Keratinocyte (primary cell): ENCODE measurements around the gene FNDC3A. TPM values are rescaled to one million over a fixed set of nuclear protein-coding genes. Genes with fewer than 3 reads are reported as not detected.

Experiments
- DNase-seq: peaks from one replicate; pipeline ENCODE4 v3.0.0-alpha.2; 2011; ENCODE audit warnings: low read depth, missing footprints, low spot score
- FAIRE-seq: peaks from 2 replicates; lab custom pipeline; 2011; peaks lifted over from hg19 to GRCh38; lab: Jason Lieb, UNC
- H2AFZ ChIP-seq: 2 replicates; pipeline ENCODE4 v1.6.0; 2012; ENCODE audit warnings: low read length, control low read depth, inconsistent platforms; ENCODE audit not compliant: control insufficient read depth
- H3K27ac ChIP-seq: 2 replicates; pipeline ENCODE4 v1.5.1; 2011; ENCODE audit warnings: low read length; ENCODE audit not compliant: control insufficient read depth, insufficient read depth
- H3K27me3 ChIP-seq: 3 replicates; pipeline ENCODE4 v1.6.0; 2011; ENCODE audit warnings: low read length; ENCODE audit not compliant: control insufficient read depth, insufficient read depth; ENCODE audit errors: extremely low read depth
- H3K36me3 ChIP-seq, 2 experiments: 2 replicates in 1 of 2; 3 replicates in 1 of 2; pipeline ENCODE4 v1.5.1; 2011; ENCODE audit warnings: low read length in 2 of 2, mild to moderate bottlenecking in 1 of 2; ENCODE audit not compliant: control insufficient read depth in 2 of 2, insufficient read depth in 2 of 2; ENCODE audit errors: extremely low read depth in 1 of 2
- H3K4me1 ChIP-seq: 3 replicates; pipeline ENCODE4 v1.5.1; 2011; ENCODE audit warnings: low read length; ENCODE audit not compliant: control insufficient read depth, insufficient read depth; ENCODE audit errors: extremely low read depth
- H3K4me2 ChIP-seq: 3 replicates; pipeline ENCODE4 v1.6.0; 2011; ENCODE audit warnings: low read depth, low read length; ENCODE audit not compliant: control insufficient read depth, insufficient read depth; ENCODE audit errors: extremely low read depth
- H3K4me3 ChIP-seq, 3 experiments: fragments of 200-600 bp in 1 of 3; sonication (generic) in 1 of 3; 2 replicates in 2 of 3; 3 replicates in 1 of 3; pipeline ENCODE4 v1.5.1; 2011 to 2016; ENCODE audit warnings: low read length in 3 of 3, mild to moderate bottlenecking in 3 of 3, control low read depth in 2 of 3, inconsistent platforms in 1 of 3, low read depth in 1 of 3, mixed read lengths in 1 of 3, mixed run types in 1 of 3, moderate library complexity in 1 of 3; ENCODE audit not compliant: control insufficient read depth in 2 of 3, insufficient read depth in 2 of 3; ENCODE audit errors: extremely low read depth in 1 of 3
- H3K79me2 ChIP-seq: 2 replicates; pipeline ENCODE4 v1.6.0; 2012; ENCODE audit warnings: low read length; ENCODE audit not compliant: control insufficient read depth, insufficient read depth
- H3K9ac ChIP-seq: 3 replicates; pipeline ENCODE4 v1.6.0; 2011; ENCODE audit warnings: low read length; ENCODE audit not compliant: control insufficient read depth, insufficient read depth; ENCODE audit errors: extremely low read depth
- H3K9me1 ChIP-seq: 3 replicates; pipeline ENCODE4 v1.6.0; 2011; ENCODE audit warnings: low read length; ENCODE audit not compliant: control insufficient read depth, insufficient read depth; ENCODE audit errors: extremely low read depth
- H3K9me3 ChIP-seq: 2 replicates; pipeline ENCODE4 v1.5.1; 2012; ENCODE audit warnings: low read depth, low read length; ENCODE audit not compliant: control insufficient read depth
- H4K20me1 ChIP-seq: 3 replicates; pipeline ENCODE4 v1.6.0; 2011; ENCODE audit warnings: low read length; ENCODE audit not compliant: control insufficient read depth, insufficient read depth; ENCODE audit errors: extremely low read depth
- EZH2 ChIP-seq: IDR thresholded peaks from one replicate; pipeline ENCODE4 v1.6.1; 2012; ENCODE audit warnings: inconsistent platforms, mild to moderate bottlenecking, low read length, moderate library complexity
- dilution Hi-C: fragments of 300-500 bp; cut with MboI; formaldehyde crosslinking; loops from one replicate; pipeline ENCODE4 v1.7.0; 2020; ENCODE audit warnings: low sequenced_read_pairs; ENCODE audit not compliant: extremely low pct_ligation_motif_present
- polyA plus RNA-seq, 5 experiments: library from polyadenylated mRNA; depleted of rRNA in 3 of 5; stranded (reverse) in 3 of 5; stranded (forward) in 1 of 5; unstranded in 1 of 5; fragments of >200 nt; gene quantifications; 1 replicate in 1 of 5; 2 replicates in 3 of 5; 3 replicates in 1 of 5; pipeline versions ENCODE4 v1.2.1 to v1.2.3, GENCODE V29; 2011 to 2012; ENCODE audit warnings: missing spikeins in 2 of 5, low read depth in 1 of 5, low replicate concordance in 1 of 5
- TF ChIP-seq, protein P1 (sequence below), 3 experiments: IDR thresholded peaks in 1 of 3; conservative IDR thresholded peaks in 1 of 3; optimal IDR thresholded peaks in 1 of 3; 2 replicates in 2 of 3; 3 replicates in 1 of 3; pipeline versions ENCODE3 to v1.5.1; 2011; ENCODE audit warnings: low read length in 3 of 3, mild to moderate bottlenecking in 3 of 3, moderate library complexity in 2 of 3, control low read depth in 1 of 3, inconsistent platforms in 1 of 3; ENCODE audit not compliant: insufficient read depth in 2 of 3; ENCODE audit errors: extremely low read depth in 1 of 3

Gene FNDC3A
- polyA plus RNA-seq, 1 donor (not counting 4 experiments of a cell fraction or from before 2014, with no cell fraction given): 28.4 TPM

DNA sequence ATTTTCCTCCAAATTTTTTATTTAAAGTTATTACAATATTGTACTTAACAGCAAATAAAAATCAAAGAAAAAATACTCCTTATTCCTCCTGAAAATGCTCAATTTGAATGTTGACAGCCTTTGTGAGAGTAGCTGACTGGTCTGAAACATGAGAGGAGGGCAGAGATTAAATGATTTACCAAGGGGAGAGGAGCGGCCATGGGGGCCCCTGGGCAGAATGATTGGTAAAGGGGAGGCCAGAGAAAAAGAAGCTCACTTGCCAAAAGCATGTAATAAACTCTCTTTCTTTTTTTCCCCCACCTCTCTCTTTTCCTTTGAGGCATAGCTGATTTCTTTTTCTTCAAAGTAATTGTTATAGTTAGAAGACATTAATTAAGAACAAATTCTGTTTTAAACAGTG lies 30.1 kb upstream of the FNDC3A start:
- Histone ChIP-seq H3K9me3 (no peaks in the 10 kb centered on the region), H3K9me1 (no peaks in the 10 kb centered on the region), H3K27me3 (no peaks in the 10 kb centered on the region), H2AFZ (no peak overlapping the region), H3K4me2 (no peak overlapping the region), H4K20me1 (no peaks in the 10 kb centered on the region), H3K9ac (no peak overlapping the region), H3K79me2 (no peaks in the 10 kb centered on the region), H3K4me3 (no peak overlapping the region), H3K27ac (no peak overlapping the region), H3K4me1 (peaks cover 2% of the 10 kb centered on the region), H3K36me3 (no peaks in the 10 kb centered on the region)
- DNase-seq (no peak), FAIRE-seq (no peak)
- no peak for TF ChIP-seq EZH2
- TF ChIP-seq, protein P1, sequence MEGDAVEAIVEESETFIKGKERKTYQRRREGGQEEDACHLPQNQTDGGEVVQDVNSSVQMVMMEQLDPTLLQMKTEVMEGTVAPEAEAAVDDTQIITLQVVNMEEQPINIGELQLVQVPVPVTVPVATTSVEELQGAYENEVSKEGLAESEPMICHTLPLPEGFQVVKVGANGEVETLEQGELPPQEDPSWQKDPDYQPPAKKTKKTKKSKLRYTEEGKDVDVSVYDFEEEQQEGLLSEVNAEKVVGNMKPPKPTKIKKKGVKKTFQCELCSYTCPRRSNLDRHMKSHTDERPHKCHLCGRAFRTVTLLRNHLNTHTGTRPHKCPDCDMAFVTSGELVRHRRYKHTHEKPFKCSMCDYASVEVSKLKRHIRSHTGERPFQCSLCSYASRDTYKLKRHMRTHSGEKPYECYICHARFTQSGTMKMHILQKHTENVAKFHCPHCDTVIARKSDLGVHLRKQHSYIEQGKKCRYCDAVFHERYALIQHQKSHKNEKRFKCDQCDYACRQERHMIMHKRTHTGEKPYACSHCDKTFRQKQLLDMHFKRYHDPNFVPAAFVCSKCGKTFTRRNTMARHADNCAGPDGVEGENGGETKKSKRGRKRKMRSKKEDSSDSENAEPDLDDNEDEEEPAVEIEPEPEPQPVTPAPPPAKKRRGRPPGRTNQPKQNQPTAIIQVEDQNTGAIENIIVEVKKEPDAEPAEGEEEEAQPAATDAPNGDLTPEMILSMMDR (optimal IDR thresholded peaks at IDR 0.05 in 1 of 3, IDR thresholded peaks at IDR 0.05 in 1 of 3, conservative IDR thresholded peaks at IDR 0.05 in 1 of 3; ENCODE audit: extremely low read depth in 1 of 3, insufficient read depth in 2 of 3, low read length in 3 of 3): no peak
- dilution Hi-C loops: no loop called here

DNA sequence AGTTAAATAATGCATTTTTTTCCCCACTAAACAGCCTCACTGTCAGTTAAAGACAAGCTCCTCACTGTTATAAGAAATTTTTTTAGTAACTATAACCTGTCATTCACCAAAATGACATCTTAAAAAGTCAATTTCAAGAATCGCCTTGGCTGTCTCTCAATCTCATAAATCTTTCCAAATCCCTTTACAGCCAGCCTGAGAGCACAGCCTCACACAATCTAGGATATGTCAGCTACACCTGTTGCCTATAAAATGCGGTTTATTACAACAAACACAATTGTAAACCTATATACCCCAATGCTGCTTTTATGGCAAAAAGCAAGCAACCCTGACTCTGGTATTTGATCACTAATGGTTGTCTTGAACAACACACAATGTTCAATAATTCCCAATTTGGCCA lies 29.5 kb upstream of the FNDC3A start:
- no peaks in the 10 kb centered on the region for H3K27me3 ChIP-seq
- H3K9ac ChIP-seq: no peak overlapping the region
- H3K36me3 ChIP-seq: no peaks in the 10 kb centered on the region
- TF ChIP-seq, protein P1 (optimal IDR thresholded peaks at IDR 0.05 in 1 of 3, IDR thresholded peaks at IDR 0.05 in 1 of 3, conservative IDR thresholded peaks at IDR 0.05 in 1 of 3; ENCODE audit: extremely low read depth in 1 of 3, insufficient read depth in 2 of 3, low read length in 3 of 3): no peak
- TF ChIP-seq EZH2: no peak
- no peak for DNase-seq
- dilution Hi-C loops: no loop called here
- H3K79me2 ChIP-seq: no peaks in the 10 kb centered on the region
- H2AFZ ChIP-seq: no peak overlapping the region
- H3K4me3 ChIP-seq: no peak overlapping the region
- no peak for FAIRE-seq
- no peak overlapping the region for H3K27ac ChIP-seq
- no peaks in the 10 kb centered on the region for H3K9me3 ChIP-seq
- H3K4me2 ChIP-seq: no peak overlapping the region
- H3K4me1 ChIP-seq: peaks cover 5% of the 10 kb centered on the region
- H3K9me1 ChIP-seq: no peaks in the 10 kb centered on the region
- no peaks in the 10 kb centered on the region for H4K20me1 ChIP-seq
